T47D (cell line): ENCODE data around the gene RPS4Y2.

ENCODE experiments used
- DNase-seq, 2 experiments: peaks; one replicate each; pipeline versions ENCODE4 v3.0.0 to v3.0.0-alpha.2; 2011 to 2012; ENCODE audit warnings: low read depth in 1 of 2, low spot score in 1 of 2
- JUND ChIP-seq: IDR thresholded peaks from 2 replicates; pipeline ENCODE4 v1.6.1; 2012; ENCODE audit warnings: low read depth
- in situ Hi-C: cut with HindIII; loops from 2 replicates; pipeline ENCODE4 v1.10.0; 2016; ENCODE audit warnings: low sequenced_read_pairs, low pct_unique_long_range_greater_than_20kb

The RPS4Y2 gene

DNA sequence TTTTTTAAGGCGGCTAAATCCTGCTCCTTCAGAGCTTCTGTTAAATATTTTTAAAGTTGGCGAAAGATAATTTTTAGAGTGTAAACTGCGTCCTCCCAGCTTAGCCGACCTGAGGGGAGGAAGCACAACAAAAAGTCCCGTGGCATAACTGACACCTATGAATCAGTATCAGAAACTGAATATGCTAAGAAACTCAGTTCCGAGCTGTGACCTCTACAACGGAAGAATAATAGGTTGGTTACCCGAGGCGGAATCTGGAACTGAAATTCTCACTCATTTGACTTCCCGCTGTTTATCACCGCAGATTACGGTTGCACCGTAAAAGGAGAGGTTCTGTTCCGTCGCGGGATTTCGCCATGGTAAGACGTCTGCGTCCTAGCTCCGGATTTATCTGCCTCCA, at the start of gene RPS4Y2:
Gene RPS4Y2, plus strand, starts transcription at position 301 of the 400 bp plus-strand sequence. Its CDS starts 56 bp downstream, at position 357.
- DNase-seq = no peak
- in situ Hi-C loops = no loop called here
- no peak for TF ChIP-seq JUND

DNA sequence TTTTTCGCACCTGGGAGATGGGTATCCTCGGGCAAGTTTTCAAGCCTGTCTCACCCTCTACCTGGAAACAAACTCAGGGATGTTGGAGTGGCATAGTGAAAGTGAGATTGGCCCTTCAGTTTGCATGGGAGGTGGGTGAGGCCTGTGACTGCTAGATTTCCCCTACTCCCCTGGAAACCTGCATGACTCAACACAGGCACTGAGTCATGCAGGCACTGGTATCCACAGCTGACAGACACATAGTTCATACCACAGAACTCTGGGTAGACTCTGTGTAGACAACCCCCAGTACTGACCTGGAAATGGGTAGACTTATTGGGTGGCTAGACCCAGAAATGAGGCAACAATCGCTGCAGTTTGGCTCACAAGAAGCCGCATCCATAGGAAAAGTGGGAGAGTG, 41.5 kb upstream of the RPS4Y2 start:
- in situ Hi-C loops = no loop called here
- DNase-seq = no peak
- TF ChIP-seq JUND = no peak

DNA sequence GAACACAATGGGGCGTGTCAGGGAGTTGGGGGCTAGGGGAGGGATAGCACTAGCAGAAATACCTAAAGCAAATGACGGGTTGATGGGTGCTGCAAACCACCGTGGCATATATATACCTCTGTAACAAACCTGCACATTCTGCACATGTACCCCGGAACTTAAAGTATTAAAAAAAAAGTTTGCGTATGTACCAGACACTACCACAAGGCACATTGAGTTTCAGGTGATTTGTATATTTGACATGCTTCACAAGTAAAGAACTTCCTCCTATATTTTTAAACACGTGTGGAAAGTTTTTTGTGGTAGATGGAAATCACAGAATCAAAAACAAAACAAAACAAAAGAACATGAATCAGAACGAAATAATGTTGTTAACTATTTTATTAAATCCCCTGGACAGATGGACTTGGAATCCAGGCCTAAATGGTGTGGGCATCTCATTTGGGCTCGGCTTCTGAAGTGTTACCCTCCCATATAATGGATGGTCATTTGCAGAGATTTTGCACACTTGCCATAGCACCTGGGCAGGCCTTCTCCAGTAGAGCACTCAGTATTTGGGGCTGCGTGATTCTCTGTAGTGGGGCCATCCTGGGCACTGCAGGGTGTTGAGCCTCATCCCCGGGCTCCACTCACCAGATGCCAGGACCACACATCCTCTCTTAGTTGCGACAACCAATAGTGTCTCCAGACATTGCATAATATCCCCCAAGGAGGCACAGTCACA, 29.6 kb upstream of the RPS4Y2 start:
- no peak for DNase-seq
- in situ Hi-C loops = no loop called here
- no peak for TF ChIP-seq JUND

DNA sequence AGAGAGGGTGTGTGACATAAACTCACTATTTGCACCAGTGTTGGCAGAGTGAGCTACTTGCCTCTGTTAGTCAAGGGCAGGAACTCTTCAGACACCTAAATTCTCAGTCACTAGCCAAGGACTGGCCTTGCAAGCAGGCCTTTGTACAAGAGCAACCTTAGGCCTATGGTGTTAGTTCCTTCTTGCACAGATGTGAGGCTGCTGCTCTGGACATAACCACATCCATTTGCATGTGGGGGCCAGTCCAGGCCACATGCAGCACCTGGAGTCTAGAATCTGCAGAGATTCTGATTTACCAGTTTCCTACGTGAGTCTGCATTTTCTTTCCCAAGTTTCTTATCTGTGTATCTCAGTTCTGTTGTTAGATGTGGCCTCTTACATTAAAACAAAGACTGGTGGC, 20.7 kb upstream of the RPS4Y2 start:
- DNase-seq = no peak
- TF ChIP-seq JUND = no peak
- in situ Hi-C loops = no loop called here

DNA sequence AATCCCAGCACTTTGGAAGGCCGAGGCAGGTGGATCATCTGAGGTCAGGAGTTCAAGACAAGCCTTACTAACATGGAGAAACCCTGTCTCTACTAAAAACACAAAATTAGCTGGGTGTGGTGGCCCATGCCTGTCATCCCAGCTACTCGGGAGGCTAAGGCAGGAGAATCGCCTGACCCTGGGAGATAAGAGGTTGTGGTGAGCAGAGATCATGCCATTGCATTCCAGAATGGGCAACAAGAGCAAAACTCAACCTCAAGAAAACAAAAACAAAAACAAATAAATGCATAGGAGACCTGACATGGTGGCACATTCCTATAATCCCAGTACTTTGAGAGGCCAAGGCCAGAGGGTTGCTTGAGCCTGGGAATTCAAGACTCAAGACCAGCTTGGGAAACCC, 16.1 kb upstream of the RPS4Y2 start:
- DNase-seq = no peak
- TF ChIP-seq JUND = no peak
- in situ Hi-C loops = no loop called here

DNA sequence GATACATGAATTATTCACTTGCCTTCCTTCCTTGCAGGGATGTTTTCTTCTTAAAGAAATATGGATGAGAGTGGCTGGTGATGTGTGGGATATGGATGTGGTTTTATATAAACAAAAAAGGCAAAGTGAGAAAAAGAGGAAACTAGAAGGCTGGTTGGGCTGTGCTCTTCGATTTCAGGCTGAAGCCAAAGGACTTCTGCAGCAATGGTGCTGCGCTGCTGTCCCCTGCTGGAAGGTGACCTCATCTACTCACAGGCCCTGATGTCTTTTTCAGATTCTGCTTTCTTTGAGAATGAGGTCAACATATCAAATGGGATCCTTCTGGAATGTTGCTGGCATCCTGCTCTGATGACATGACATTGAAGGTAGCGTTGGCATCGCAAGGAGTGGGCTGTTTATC, 15.3 kb upstream of the RPS4Y2 start:
- TF ChIP-seq JUND = no peak
- DNase-seq = no peak
- in situ Hi-C loops = no loop called here

DNA sequence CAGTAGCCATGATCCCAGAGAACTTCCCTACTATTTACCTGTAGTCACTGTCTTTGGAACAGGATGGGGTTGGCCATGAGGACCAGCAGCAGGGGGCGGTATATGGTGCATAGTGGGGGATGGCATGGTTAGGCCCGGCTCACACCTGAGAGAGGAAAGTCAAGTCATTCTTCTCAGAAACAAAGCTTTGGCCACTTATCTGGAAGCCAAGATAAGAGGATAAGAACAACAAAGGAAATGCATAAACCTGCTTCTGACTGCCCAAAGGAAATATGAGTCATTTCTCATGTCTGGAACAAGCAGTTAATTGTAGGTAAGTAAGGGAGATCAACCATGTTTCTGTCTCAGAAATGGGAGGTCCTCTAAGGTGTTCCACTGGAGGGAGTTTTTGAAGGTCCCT, 10.8 kb upstream of the RPS4Y2 start:
- in situ Hi-C loops = no loop called here
- TF ChIP-seq JUND = no peak
- DNase-seq = no peak

DNA sequence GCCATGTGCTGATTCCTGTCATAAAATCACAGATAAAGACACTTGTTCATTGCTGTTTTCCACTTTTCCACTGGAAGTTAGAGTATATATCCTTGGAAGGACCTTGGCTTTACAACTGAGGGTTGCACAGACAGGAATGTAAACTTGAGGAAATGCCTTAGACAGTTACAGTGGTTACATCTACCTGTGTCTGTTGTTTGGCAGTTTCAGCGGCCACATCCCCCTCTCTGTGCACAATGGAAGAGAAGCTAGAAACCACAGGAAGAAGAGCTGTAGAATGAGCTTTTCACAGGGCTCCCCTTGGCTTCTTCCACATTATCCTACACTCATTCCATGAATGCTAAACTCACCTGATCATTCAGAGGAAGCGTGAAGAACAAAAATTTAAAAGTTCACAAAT, 9.0 kb upstream of the RPS4Y2 start:
- TF ChIP-seq JUND = no peak
- DNase-seq = no peak
- in situ Hi-C loops = no loop called here

DNA sequence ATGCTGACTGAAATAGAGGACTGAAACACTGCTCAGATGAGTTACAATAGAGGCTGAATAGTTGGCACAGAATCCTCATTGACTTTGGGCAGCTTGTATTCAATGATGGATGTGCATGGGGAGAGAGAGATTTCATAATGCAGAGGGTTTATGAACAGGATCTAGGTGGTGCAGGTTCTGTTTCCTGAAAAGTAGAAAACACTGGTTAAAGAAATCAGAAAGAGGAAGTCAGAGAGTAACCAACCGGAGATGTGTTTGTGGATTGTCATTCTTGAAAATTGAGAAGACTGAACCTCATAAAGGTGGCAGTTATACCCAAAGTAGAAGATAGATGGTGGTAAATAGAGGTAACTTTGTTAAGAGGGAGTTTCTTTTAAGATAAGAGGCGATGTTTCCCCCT, 8.0 kb downstream of the RPS4Y2 start:
- in situ Hi-C loops = no loop called here
- no peak for TF ChIP-seq JUND
- DNase-seq = no peak

DNA sequence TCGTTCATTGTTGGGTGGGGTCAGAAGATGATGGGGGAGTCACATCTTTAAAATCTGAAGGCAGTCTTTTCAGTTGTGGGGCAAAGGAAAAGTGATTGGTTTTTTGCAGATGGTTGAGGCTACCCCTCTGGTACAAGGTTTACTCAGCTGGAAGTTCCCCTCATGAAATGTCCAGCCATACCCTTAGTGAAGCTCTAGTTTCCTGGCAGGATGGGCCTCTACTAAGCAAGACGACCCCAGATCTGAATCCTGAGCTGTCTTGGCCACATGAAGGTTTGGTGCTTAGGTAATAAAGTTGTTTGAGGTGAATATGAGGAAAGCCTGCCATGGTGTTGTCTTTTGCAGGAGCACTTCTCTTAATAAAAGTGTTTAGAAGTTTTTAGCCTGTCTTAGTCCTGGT, 9.2 kb downstream of the RPS4Y2 start:
- in situ Hi-C loops = no loop called here

DNA sequence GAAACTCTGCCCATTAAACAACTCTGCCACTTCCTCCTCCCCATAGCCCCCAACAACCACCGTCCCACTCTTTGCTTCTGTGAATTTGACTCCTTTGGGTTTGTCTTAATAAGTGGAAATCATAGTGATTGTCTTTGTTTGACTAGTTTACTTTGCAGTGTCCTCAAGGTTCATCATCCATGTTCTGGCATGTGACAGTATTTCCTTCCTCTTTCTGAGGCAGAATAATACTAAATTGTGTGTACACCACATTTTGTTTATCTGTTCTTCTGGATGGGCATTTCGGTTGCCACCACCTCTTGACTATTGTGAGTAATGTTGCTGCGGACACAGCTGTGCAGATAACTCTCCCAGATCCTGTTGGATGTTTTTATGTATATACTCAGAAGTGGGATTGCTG, 14.8 kb downstream of the RPS4Y2 start:
- no peak for DNase-seq
- no peak for TF ChIP-seq JUND
- in situ Hi-C loops = no loop called here

More for the DNA sequence above, 9.2 kb downstream of the RPS4Y2 start:
- DNase-seq = no peak
- no peak for TF ChIP-seq JUND

DNA sequence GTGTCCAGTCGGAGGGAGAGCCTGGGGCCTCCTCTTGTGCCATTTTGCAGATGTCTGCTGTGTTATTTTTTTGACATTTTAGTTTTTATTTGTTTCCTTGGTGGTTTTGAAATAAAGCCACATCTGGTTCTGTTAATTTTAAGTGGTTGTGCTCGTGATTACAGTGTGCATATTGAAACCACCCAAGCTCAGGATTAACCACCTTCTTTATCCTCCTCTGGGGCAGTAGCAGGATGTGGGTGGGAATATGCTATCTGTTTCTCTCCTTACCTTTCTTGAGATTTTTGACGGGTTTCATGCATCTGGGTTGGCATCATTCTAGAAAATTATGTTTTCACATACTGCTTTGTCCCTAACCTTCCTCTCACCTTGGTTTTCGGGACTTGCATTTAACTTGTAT, 20.2 kb downstream of the RPS4Y2 start:
- TF ChIP-seq JUND = no peak
- in situ Hi-C loops = no loop called here
- DNase-seq = no peak

DNA sequence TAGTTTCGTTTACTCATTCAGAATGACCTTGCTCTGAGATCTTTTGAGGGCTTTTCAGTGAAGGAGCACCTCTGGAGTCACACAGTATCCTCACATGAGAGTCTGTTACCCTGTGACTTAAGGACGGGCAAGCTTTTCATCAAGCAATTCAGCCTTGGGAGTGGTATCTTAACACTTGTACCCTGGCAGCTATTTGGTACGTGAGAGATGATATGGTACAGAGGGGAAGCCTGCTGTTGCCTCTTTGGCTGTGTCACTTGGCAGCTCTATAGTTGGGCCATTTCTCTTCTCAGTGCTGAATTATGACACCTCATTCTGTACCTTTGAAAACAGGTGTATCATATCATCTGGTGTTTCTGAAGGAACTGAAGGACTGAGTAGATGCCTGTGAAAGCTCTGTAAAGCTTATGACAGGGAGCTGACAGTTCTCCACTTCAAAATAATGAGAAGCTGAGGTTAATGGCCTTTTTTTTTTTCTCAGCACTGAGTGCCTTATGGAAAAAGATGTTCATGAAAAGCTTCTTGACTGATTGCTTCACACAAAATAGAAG, 24.3 kb downstream of the RPS4Y2 start:
- TF ChIP-seq JUND = no peak
- in situ Hi-C loops = no loop called here
- no peak for DNase-seq

DNA sequence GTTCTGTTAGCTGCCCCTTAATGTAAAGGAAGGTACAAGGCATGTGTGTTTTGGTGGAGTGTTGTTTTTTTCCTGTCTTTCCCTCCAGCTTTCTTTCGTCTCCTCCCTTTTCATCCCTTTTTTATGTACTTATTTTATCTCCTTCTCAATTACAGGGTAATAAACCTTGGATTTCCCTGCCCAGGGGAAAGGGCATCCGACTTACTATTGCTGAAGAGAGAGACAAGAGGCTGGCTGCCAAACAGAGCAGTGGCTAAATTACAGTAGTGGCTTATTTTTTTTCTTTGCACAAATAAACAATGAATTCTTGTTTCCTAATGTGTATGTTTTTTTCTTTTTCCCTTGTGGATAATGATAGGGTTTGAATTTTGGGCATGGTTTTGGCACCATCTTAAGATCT, 24.9 kb downstream of the RPS4Y2 start:
- in situ Hi-C loops = no loop called here
- no peak for TF ChIP-seq JUND

More for the DNA sequence above, 24.9 kb downstream of the RPS4Y2 start:
- DNase-seq = no peak
